Peyer's patch (tissue), 4 donors: ENCODE data around the gene DHX58. TPM values are rescaled to one million over a fixed set of nuclear protein-coding genes. Genes with fewer than 3 reads are reported as not detected.

ENCODE experiments used
- DNase-seq, 3 donors: peaks; one replicate each; pipeline ENCODE4 v3.0.0-alpha.2; 2017 to 2019
- H3K27ac ChIP-seq, 4 donors: fragments of 200-600 bp; sonication (generic); one replicate each; pipeline ENCODE4 v1.5.1; 2016 to 2019
- H3K27me3 ChIP-seq, 2 donors: fragments of 200-600 bp; sonication (generic); one replicate each; pipeline ENCODE4 v1.5.1; 2019
- H3K36me3 ChIP-seq, 3 donors: fragments of 200-600 bp; sonication (generic); one replicate each; pipeline ENCODE4 v1.5.1; 2016 to 2019
- H3K4me1 ChIP-seq, 4 donors: fragments of 200-600 bp; sonication (generic); one replicate each; pipeline ENCODE4 v1.5.1; 2016 to 2019
- H3K4me3 ChIP-seq, 4 donors: fragments of 200-600 bp; sonication (generic); 1 replicate in 3 of 4; 2 replicates in 1 of 4; pipeline ENCODE4 v1.5.1; 2016 to 2019; ENCODE audit warnings: mild to moderate bottlenecking in 1 of 4
- H3K9me3 ChIP-seq, 4 donors: fragments of 200-600 bp; sonication (generic); one replicate each; pipeline ENCODE4 v1.5.1; 2016 to 2019; ENCODE audit warnings: mild to moderate bottlenecking in 1 of 4
- POLR2A ChIP-seq, 2 donors: fragments of 450-650 bp; IDR thresholded peaks; one replicate each; pipeline ENCODE4 v1.5.1; 2017; ENCODE audit warnings: antibody characterized with exemption in 2 of 2, mild to moderate bottlenecking in 2 of 2, moderate library complexity in 2 of 2
- total RNA-seq, 4 donors: library from RNA; depleted of rRNA; stranded (reverse); fragments of >200 nt; gene quantifications; one replicate each; pipeline ENCODE4 v1.1.0, GENCODE V29; 2016
- TF ChIP-seq, protein P1 (sequence below), 6 experiments: fragments of 450-650 bp in 4 of 6; fragments of 200-600 bp in 2 of 6; sonication (generic) in 1 of 6; IDR thresholded peaks; one replicate each; pipeline ENCODE4 v1.5.1; 2017 to 2019; ENCODE audit warnings: antibody characterized with exemption in 6 of 6, mild to moderate bottlenecking in 3 of 6, moderate library complexity in 1 of 6

Gene DHX58
- total RNA-seq, 4 donors from 2014 or later, result 12.8 to 24.8 (median 18.4) TPM

- Histone ChIP-seq H3K27me3 (no peaks in the 10 kb centered on the region), H3K36me3 (peaks cover 0 to 18% (median 0%) of the 10 kb centered on the region in 3 donors), H3K4me1 (peaks cover 3 to 71% (median 43%) of the 10 kb centered on the region in 4 donors), H3K27ac (peak overlapping the region; percentile 66 to 86 (median 80)), H3K9me3 (no peaks in the 10 kb centered on the region), H3K4me3 (peak overlapping the region in 2 of 4 donors; percentile 21 to 31)
- TF ChIP-seq, protein P1, sequence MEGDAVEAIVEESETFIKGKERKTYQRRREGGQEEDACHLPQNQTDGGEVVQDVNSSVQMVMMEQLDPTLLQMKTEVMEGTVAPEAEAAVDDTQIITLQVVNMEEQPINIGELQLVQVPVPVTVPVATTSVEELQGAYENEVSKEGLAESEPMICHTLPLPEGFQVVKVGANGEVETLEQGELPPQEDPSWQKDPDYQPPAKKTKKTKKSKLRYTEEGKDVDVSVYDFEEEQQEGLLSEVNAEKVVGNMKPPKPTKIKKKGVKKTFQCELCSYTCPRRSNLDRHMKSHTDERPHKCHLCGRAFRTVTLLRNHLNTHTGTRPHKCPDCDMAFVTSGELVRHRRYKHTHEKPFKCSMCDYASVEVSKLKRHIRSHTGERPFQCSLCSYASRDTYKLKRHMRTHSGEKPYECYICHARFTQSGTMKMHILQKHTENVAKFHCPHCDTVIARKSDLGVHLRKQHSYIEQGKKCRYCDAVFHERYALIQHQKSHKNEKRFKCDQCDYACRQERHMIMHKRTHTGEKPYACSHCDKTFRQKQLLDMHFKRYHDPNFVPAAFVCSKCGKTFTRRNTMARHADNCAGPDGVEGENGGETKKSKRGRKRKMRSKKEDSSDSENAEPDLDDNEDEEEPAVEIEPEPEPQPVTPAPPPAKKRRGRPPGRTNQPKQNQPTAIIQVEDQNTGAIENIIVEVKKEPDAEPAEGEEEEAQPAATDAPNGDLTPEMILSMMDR (IDR thresholded peaks at IDR 0.05), result no peak
- no peak for TF ChIP-seq POLR2A (IDR thresholded peaks at IDR 0.05)
- DNase-seq, result no peak
Observed at GRCh38 chr17:42136654-42137051, 24.1 kb upstream of the DHX58 start.

- Histone ChIP-seq H3K36me3 (peaks cover 0 to 13% (median 0%) of the 10 kb centered on the region in 3 donors), H3K4me3 (peak overlapping the region in 2 of 4 donors; percentile 21 to 31), H3K27me3 (no peaks in the 10 kb centered on the region), H3K4me1 (peaks cover 3 to 75% (median 44%) of the 10 kb centered on the region in 4 donors), H3K27ac (peak overlapping the region; percentile 66 to 86 (median 80)), H3K9me3 (no peaks in the 10 kb centered on the region)
- TF ChIP-seq POLR2A (IDR thresholded peaks at IDR 0.05), result peak; percentile 24 to 48
- TF ChIP-seq, protein P1 (IDR thresholded peaks at IDR 0.05), result peak in 1 of 6 experiments; percentile 6
- DNase-seq, result peak; percentile 66 to 93 (median 85)
Observed at GRCh38 chr17:42135664-42136653, 23.4 kb upstream of the DHX58 start.

GRCh38 chr17:42135151-42135550, 22.6 kb upstream of the DHX58 start:
- no peak for TF ChIP-seq POLR2A (IDR thresholded peaks at IDR 0.05)
- TF ChIP-seq, protein P1 (IDR thresholded peaks at IDR 0.05), result no peak
- H3K27ac ChIP-seq, result peak overlapping the region; percentile 66 to 86 (median 80)
- H3K9me3 ChIP-seq, result no peaks in the 10 kb centered on the region
- peaks cover 0 to 16% (median 0%) of the 10 kb centered on the region in 3 donors for H3K36me3 ChIP-seq
- no peak for DNase-seq
- peaks cover 3 to 84% (median 44%) of the 10 kb centered on the region in 4 donors for H3K4me1 ChIP-seq
- peak overlapping the region in 1 of 4 donors; percentile 31 for H3K4me3 ChIP-seq
- no peaks in the 10 kb centered on the region for H3K27me3 ChIP-seq

DNA sequence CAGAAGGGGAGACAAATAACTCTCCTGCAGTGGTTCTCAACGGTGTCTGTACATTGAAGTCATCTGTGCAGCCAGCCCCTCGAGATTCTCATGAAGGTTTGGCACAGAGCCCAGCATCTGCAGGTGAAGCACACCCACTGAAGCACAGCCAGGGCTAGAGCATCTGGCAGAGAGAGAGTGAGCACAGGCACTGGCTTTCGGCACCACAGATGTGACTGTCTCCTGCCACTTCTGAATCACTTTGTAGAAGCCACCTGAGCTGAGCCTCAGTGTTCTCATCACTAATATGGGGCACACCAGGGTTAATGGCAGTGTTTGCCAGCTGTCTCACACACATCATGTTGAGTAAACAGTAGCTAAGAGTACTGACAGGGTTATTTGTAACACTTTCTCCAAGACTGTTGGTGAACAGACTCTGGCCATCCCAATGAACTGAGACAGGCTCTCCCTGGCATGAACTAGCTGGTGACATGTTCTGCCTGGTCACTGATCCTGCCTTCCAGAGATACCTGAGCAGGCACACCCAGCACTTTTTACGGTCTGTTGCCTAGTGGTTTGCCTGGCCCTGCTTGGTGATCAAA, 21.0 kb upstream of the DHX58 start:
- H3K36me3 ChIP-seq, result peaks cover 0 to 28% (median 2%) of the 10 kb centered on the region in 3 donors
- H3K27me3 ChIP-seq, result no peaks in the 10 kb centered on the region
- no peaks in the 10 kb centered on the region for H3K9me3 ChIP-seq
- peak; percentile 49 to 93 (median 92) for DNase-seq
- peaks cover 3 to 79% (median 42%) of the 10 kb centered on the region in 4 donors for H3K4me1 ChIP-seq
- no peak overlapping the region for H3K4me3 ChIP-seq
- peak overlapping the region; percentile 75 to 86 (median 77) for H3K27ac ChIP-seq
- TF ChIP-seq POLR2A (IDR thresholded peaks at IDR 0.05), result no peak
- TF ChIP-seq, protein P1 (IDR thresholded peaks at IDR 0.05), result no peak

GRCh38 chr17:42132941-42133340, 20.4 kb upstream of the DHX58 start:
- peaks cover 0 to 35% (median 2%) of the 10 kb centered on the region in 3 donors for H3K36me3 ChIP-seq
- H3K27ac ChIP-seq, result peak overlapping the region; percentile 75 to 86 (median 77)
- H3K27me3 ChIP-seq, result no peaks in the 10 kb centered on the region
- H3K9me3 ChIP-seq, result no peaks in the 10 kb centered on the region
- DNase-seq, result peak; percentile 62 to 75 (median 70)
- no peak overlapping the region for H3K4me3 ChIP-seq
- no peak for TF ChIP-seq POLR2A (IDR thresholded peaks at IDR 0.05)
- TF ChIP-seq, protein P1 (IDR thresholded peaks at IDR 0.05), result no peak
- peaks cover 3 to 73% (median 41%) of the 10 kb centered on the region in 4 donors for H3K4me1 ChIP-seq
